OCI-LY1 (cell line): ENCODE data around the gene USP47.

Source experiments
- H2AFZ ChIP-seq: fragments of 200-600 bp; sonication (generic), shearing (Covaris generic); 2 replicates; pipeline ENCODE4 v1.6.0; 2014; ENCODE audit warnings: antibody characterized with exemption, mild to moderate bottlenecking, low read length
- H3F3A ChIP-seq: fragments of 200-600 bp; sonication (generic), shearing (Covaris generic); 2 replicates; pipeline ENCODE4 v1.6.0; 2014; ENCODE audit warnings: mild to moderate bottlenecking, antibody characterized with exemption, low read length, moderate library complexity; ENCODE audit not compliant: insufficient read depth
- H3K27ac ChIP-seq: fragments of 200-600 bp; sonication (generic); 2 replicates; pipeline ENCODE4 v1.5.1; 2014; ENCODE audit warnings: low read length, mixed run types, mild to moderate bottlenecking, low read depth; ENCODE audit not compliant: poor library complexity, severe bottlenecking
- H3K27me3 ChIP-seq: fragments of 200-600 bp; sonication (generic); 2 replicates; pipeline ENCODE4 v1.6.0; 2014; ENCODE audit warnings: antibody characterized with exemption, mild to moderate bottlenecking, low read length, moderate library complexity; ENCODE audit not compliant: insufficient read depth
- H3K36me3 ChIP-seq: fragments of 200-600 bp; sonication (generic); 2 replicates; pipeline ENCODE4 v1.6.1; 2014; ENCODE audit warnings: mild to moderate bottlenecking, antibody characterized with exemption, low read length, moderate library complexity, mixed read lengths; ENCODE audit not compliant: insufficient read depth
- H3K4me1 ChIP-seq: fragments of 200-600 bp; sonication (generic); 2 replicates; pipeline ENCODE4 v1.5.1; 2014; ENCODE audit warnings: mild to moderate bottlenecking, low read length, moderate library complexity; ENCODE audit not compliant: insufficient read depth, severe bottlenecking
- H3K4me2 ChIP-seq: fragments of 200-600 bp; sonication (generic), shearing (Covaris generic); 2 replicates; pipeline ENCODE4 v1.6.1; 2014; ENCODE audit warnings: low read length
- H3K4me3 ChIP-seq: fragments of 200-600 bp; sonication (generic); 2 replicates; pipeline ENCODE4 v1.5.1; 2014; ENCODE audit warnings: low read length, low read depth, mild to moderate bottlenecking, mixed read lengths; ENCODE audit not compliant: poor library complexity, severe bottlenecking
- H3K79me2 ChIP-seq: fragments of 200-600 bp; shearing (Covaris generic); 2 replicates; pipeline ENCODE4 v1.6.1; 2016; ENCODE audit warnings: mixed run types, low read length, mixed read lengths; ENCODE audit not compliant: insufficient read depth
- H3K9ac ChIP-seq: fragments of 200-600 bp; sonication (generic), shearing (Covaris generic); 2 replicates; pipeline ENCODE4 v1.6.1; 2014; ENCODE audit warnings: mild to moderate bottlenecking, low read length, mixed read lengths
- H3K9me2 ChIP-seq: fragments of 200-600 bp; sonication (generic), shearing (Covaris generic); 2 replicates; pipeline ENCODE4 v1.6.1; 2014; ENCODE audit warnings: low read depth, mild to moderate bottlenecking, low read length, mixed read lengths
- H3K9me3 ChIP-seq: fragments of 200-600 bp; shearing (Covaris generic); 2 replicates; pipeline ENCODE4 v1.6.1; 2014; ENCODE audit warnings: low read length, mixed read lengths
- H4K20me1 ChIP-seq: fragments of 200-600 bp; sonication (generic), shearing (Covaris generic); 2 replicates; pipeline ENCODE4 v1.6.0; 2016; ENCODE audit warnings: mild to moderate bottlenecking, low read length; ENCODE audit not compliant: insufficient read depth
- EZH2 ChIP-seq: fragments of 200-600 bp; sonication (generic), shearing (Covaris generic); IDR thresholded peaks from 2 replicates; pipeline ENCODE4 v1.8.0; 2017; ENCODE audit warnings: borderline replicate concordance, mixed run types, mild to moderate bottlenecking, antibody characterized with exemption, low read length, moderate library complexity, mixed read lengths
- TF ChIP-seq, protein P1 (sequence below): fragments of 200-600 bp; sonication (generic), shearing (Covaris generic); IDR thresholded peaks from 2 replicates; pipeline ENCODE4 v1.5.1; 2017; ENCODE audit warnings: mild to moderate bottlenecking, antibody characterized with exemption, low read length, moderate library complexity, mixed read lengths

USP47 gene

GRCh38 chr11:11959601-11960000 is 117.8 kb downstream of the USP47 start:
- H4K20me1 ChIP-seq = no peaks in the 10 kb centered on the region
- no peaks in the 10 kb centered on the region for H3F3A ChIP-seq
- no peak overlapping the region for H3K4me2 ChIP-seq
- H3K36me3 ChIP-seq = peaks cover 28% of the 10 kb centered on the region
- no peak overlapping the region for H3K27ac ChIP-seq
- H3K27me3 ChIP-seq = no peaks in the 10 kb centered on the region
- no peaks in the 10 kb centered on the region for H3K79me2 ChIP-seq
- H3K4me1 ChIP-seq = no peaks in the 10 kb centered on the region
- TF ChIP-seq EZH2 = no peak
- TF ChIP-seq, protein P1, sequence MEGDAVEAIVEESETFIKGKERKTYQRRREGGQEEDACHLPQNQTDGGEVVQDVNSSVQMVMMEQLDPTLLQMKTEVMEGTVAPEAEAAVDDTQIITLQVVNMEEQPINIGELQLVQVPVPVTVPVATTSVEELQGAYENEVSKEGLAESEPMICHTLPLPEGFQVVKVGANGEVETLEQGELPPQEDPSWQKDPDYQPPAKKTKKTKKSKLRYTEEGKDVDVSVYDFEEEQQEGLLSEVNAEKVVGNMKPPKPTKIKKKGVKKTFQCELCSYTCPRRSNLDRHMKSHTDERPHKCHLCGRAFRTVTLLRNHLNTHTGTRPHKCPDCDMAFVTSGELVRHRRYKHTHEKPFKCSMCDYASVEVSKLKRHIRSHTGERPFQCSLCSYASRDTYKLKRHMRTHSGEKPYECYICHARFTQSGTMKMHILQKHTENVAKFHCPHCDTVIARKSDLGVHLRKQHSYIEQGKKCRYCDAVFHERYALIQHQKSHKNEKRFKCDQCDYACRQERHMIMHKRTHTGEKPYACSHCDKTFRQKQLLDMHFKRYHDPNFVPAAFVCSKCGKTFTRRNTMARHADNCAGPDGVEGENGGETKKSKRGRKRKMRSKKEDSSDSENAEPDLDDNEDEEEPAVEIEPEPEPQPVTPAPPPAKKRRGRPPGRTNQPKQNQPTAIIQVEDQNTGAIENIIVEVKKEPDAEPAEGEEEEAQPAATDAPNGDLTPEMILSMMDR = no peak
- no peak overlapping the region for H3K9ac ChIP-seq
- no peaks in the 10 kb centered on the region for H3K9me3 ChIP-seq
- no peak overlapping the region for H2AFZ ChIP-seq
- H3K9me2 ChIP-seq = no peaks in the 10 kb centered on the region
- H3K4me3 ChIP-seq = no peak overlapping the region

DNA sequence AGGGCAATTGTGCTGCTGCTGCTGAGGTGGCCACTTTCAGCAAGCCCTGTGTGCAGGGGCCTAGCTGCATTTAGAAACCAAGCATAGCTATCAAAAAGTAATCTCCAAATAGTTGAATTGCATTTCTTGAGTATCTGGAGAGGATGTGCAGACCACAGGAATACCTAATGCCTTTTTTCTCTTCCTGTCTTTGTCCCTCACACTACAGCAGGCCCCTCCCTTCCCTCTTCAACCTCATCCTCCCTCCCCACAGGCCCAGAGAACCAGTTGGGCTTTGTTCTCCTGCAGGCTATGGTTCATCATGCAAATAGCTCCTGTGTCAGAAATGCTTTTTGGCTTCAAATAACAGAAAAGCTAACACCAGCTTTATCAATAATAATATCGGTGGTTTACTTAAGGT is 118.9 kb downstream of the USP47 start:
- peaks cover 17% of the 10 kb centered on the region for H3K36me3 ChIP-seq
- no peak for TF ChIP-seq EZH2
- TF ChIP-seq, protein P1 = no peak
- no peaks in the 10 kb centered on the region for H3K4me1 ChIP-seq

DNA sequence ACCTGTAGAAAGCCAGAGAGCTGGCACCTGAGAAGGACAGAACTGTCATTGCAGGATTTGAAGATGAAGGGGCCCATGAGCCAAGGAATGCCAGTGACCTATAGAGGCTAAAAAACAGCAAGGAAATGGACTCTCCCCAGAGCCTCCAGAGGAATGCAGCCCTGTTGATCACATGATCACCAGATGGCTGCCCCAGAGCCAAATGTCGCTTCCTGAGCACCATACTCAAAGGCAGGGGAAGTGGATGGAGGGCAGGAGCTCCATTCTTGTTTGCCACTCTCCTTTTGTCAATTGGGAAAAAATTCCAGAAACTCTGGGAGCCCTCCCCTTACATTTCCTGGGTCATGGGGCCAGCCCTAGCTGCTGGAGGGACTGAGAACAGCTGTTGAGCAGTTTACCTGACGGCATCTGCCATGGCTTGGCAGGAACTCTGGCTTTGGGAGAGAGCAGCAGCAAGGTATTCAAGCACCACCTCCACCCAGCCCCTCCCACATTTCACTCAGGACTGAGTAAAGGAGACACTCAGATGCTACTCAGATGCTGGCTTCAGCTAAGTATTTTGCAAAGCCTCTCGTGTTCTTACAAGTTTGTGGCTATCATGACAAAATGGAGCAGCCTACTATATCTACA is 119.7 kb downstream of the USP47 start:
- Histone ChIP-seq H3K9me2 (no peaks in the 10 kb centered on the region), H3K4me2 (no peak overlapping the region), H3F3A (no peaks in the 10 kb centered on the region), H3K79me2 (no peaks in the 10 kb centered on the region), H2AFZ (no peak overlapping the region), H3K9me3 (no peaks in the 10 kb centered on the region), H3K27me3 (no peaks in the 10 kb centered on the region), H3K4me1 (no peaks in the 10 kb centered on the region), H4K20me1 (no peaks in the 10 kb centered on the region), H3K36me3 (peaks cover 9% of the 10 kb centered on the region), H3K4me3 (no peak overlapping the region), H3K9ac (no peak overlapping the region), H3K27ac (no peak overlapping the region)
- TF ChIP-seq, protein P1 = no peak
- TF ChIP-seq EZH2 = no peak

More for the DNA sequence above, 118.9 kb downstream of the USP47 start:
- no peaks in the 10 kb centered on the region for H3K9me2 ChIP-seq
- no peak overlapping the region for H3K27ac ChIP-seq
- no peaks in the 10 kb centered on the region for H3F3A ChIP-seq
- no peaks in the 10 kb centered on the region for H4K20me1 ChIP-seq
- H3K9ac ChIP-seq = no peak overlapping the region
- no peaks in the 10 kb centered on the region for H3K27me3 ChIP-seq
- no peaks in the 10 kb centered on the region for H3K9me3 ChIP-seq
- no peaks in the 10 kb centered on the region for H3K79me2 ChIP-seq
- H3K4me3 ChIP-seq = no peak overlapping the region
- no peak overlapping the region for H3K4me2 ChIP-seq
- H2AFZ ChIP-seq = no peak overlapping the region
